GM21367 (cell line): ENCODE results near the gene EVI5.
"Not testable (repeated sequence)": the region's sequence is repeated elsewhere in the genome, so short reads cannot be mapped to it uniquely, and the experiment has no call there.

Source experiments
- ATAC-seq: cut with Tn5 transposase; IDR thresholded peaks from one replicate; pipeline ENCODE4 v1.9.1; 2021; ENCODE audit not compliant: unreplicated experiment

The EVI5 gene

DNA sequence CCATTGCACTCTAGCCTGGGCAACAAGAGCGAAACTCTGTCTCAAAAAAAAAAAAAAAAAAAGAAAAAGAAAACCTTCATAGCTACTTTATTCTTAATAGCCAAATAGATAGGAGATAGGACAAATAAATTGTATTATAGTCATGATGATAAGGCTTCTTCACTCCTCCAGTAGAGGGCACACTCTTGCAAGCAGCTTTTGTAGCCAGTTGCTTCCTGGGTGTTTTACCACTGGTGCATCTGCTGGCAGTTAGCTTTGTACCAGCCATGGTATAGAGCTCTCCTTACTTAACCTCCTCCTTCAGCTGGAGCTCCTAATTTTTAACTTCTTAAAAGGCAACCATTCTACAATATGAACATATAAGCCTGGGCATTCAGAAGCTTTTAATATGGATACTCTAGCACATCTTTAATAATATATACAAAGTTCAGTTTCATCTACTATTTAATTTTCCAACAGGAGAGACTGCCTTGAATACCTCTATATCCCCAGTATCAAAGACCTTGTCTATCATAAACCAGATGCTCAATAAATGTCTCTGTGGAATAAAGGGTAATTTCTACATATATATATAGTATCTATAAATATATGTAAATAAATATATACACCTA, 35.8 kb downstream of the EVI5 start:
- peak; percentile 80 for ATAC-seq

DNA sequence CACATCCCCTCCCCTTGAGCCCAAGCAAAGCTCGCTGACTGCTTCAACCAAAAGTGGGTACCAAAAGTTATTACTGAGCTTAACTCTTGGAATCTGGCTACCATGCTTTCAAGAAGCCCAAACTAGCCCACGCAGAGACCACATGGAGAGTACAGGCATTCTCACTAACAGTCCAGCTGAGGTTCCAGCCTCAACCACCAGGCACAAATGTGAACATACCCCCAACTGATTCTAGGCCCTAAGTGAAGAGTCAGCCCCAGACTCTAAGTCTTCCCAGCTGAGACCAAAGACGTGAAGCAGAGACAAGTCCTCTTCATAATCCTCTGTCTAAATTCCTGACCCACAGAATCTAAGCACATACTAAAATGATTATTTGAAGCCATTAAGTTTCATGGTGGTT, 36.8 kb downstream of the EVI5 start:
- ATAC-seq = no peak

DNA sequence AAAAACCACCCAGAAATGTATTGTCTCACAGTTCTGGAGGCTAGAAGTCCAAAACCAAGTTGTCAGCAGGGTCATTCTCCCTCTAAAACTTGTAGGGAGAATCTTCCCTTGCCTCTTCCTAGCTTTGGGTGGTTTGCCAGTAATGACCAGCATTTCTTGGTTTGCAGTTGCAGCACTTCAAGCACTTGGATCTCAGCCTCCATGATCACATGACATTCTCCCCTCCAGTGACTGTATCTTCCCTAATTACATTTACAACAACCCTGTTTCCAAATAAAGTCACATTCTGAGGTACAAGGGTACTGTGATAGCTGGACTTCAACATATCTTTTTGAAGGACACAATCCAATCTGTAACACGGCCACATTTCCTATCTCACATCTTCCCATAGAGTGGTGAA, 37.2 kb downstream of the EVI5 start:
- no peak for ATAC-seq

DNA sequence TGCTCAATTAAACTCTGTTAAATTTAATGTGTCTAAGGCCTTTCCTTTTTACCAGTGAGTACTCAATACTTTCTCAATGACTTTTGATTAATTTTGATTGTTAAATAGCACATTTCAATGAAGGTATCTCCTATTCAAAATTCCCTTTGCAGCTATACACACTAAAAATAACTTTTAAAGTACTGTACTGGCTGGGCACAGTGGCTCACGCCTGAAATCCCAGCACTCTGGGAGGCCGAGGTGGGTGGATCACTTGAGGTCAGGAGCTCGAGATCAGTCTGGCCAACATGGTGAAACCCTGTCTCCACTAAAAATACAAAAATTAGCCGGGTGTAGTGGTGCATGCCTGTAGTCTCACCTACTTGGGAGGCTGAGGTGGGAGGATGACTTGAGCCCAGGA, 38.7 kb downstream of the EVI5 start:
- ATAC-seq = not testable (repeated sequence)

DNA sequence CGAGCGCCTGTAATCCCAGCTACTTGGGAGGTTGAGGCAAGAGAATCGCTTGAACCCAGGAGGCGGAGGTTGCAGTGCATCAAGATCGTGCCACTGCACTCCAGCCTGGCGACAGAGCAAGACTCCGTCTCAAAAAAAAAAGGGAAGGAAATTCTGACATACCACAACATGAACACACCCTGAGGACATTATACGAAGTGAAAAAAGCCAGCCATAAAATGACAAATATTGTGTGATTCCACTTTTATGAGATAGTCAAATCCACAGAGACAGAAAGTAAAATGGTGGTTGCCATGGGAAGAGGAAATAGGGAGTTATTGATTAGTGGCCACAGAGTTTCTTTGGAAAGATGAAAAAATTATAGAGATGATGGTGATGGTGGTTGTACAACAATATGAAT, 41.7 kb downstream of the EVI5 start:
- no peak for ATAC-seq

DNA sequence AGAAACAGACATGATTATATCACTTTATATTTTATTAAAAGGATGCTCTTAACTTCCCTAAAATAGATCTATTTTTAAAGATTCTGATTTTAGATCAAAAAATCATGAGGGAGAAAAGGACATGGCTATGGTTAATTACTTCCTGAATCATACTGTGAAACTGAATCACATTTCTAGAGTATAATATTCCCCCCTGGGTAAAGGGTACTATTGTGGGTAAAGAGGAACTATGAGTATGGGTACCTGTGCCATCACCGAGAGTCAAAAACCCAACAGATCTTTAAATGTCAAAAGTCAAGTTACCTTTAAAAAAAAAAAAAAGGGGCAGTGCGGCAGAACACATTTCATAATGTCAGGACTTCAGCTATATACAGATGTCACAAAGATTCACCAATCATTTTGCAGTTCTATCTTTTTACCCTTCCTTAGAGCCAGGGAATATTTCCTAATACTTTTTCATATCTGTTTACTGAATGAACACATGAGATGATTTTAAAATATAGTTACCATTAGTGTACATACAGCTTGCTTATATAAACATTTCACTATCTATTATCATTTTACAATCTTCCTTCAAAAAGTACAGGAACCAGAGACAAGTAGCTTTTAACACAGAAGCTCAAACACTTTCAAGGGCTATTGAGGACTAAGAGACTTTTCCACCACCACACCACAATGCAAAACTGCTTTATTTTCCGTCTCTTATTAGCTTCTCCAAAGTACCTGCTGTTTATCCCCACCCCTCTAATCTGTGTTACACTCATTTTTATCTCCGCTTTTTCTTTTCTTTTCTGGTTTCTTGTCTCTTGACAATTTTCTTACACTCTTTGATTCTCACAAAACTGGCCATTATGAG, 45.0 kb downstream of the EVI5 start:
- ATAC-seq = no peak

DNA sequence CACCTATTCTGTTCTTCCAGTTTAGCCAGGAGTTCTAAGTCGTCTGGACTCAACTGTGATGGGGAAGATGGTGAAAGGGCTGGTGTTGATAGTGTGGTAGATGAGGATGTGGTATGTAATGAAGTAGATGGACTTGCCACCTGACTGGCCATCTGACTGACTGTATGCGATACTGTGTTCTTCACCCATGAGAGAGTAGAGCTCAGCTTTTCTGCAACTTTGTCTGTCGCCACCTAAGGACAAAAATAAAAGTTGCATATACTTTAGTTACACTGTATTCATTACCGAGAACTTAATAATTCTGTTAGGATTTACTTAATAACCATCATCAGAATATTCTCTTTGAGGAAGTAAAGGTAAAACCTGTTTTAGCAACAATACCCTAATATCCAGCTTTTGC, 48.5 kb downstream of the EVI5 start:
- peak; percentile 51 for ATAC-seq

DNA sequence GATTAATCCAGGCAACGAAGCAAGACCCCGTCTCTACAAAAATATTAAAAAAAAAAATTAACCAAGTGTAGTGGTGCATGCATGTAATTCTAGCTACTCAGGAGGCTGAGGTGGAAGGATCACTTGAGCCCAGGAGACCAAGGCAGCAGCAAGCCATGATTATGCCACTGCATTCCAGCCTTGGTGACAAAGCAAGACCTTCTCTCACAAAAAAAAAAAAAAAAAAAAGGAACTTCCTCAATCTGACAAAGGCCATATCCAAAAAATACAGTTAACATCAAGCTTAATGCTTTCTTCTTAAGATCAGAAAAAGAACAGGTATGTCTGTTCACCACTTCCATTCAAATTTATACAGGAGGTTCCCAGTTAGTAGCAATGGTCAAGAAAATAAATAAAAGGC, 54.4 kb downstream of the EVI5 start:
- no peak for ATAC-seq

DNA sequence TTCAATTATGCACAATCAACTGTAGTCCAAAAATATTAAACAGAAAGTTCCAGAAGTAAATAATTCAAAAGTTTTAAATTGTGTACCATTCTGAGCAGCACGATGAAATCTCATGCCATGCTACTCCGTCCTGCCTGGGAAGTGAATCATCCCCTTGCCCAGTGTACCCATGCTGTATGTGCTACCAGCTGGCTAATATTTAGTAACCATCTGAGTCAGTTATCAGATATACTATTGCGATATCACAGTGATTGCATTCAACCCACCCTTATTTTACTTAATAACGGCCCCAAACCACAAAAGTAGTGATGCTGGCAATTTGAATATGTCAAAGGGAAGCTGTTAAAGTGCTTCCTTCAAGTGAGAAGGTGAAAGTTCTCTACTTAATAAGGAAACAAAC, 56.2 kb downstream of the EVI5 start:
- ATAC-seq = no peak

DNA sequence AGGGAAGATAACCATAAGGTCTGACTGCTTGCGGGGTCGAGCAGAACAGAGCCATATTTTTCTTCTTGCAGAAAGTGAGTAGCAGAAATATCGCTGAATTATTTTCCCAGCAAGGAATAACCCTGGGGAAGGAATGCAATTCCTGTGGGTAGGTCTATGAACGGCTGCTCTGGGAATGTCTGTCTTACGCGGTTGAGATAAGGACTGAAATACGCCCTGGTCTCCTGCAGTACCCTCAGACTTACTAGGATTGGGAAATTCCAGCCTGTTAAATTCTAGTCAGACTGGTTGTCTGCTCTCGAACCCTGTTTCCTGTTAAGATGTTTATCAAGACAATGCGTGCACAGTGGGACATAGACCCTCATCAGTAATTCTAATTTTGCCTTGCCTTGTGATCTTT, 61.2 kb downstream of the EVI5 start:
- not testable (repeated sequence) for ATAC-seq

DNA sequence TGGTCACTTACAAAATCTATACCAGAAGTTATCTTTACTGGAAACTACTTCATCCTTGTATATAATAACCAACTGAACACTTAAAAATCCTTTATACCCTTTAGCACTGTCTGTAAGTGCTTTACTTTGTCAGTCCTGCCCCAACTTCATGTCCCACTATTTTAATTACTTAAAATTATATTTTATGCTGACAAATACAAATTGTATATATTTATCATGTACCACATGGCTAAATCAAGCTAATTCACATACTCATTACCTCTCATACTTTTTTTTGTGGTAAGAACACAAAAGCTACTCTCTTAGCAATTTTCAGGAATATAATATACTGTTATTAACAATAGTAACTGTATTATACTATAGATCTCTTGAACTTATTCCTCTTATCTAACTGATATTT, 63.0 kb downstream of the EVI5 start:
- ATAC-seq = no peak

DNA sequence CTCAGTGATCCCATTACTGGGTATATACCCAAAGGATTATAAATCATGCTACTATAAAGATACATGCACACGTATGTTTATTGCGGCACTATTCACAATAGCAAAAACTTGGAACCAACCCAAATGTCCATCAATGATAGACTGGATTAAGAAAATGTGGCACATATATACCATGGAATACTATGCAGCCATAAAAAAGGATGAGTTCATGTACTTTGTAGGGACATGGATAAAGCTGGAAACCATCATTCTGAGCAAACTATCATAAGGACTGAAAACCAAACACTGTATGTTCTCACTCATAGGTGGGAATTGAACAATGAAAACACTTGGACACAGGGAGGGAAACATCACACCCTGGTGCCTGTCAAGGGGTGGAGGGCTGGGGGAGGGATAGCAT, 63.8 kb downstream of the EVI5 start:
- not testable (repeated sequence) for ATAC-seq

DNA sequence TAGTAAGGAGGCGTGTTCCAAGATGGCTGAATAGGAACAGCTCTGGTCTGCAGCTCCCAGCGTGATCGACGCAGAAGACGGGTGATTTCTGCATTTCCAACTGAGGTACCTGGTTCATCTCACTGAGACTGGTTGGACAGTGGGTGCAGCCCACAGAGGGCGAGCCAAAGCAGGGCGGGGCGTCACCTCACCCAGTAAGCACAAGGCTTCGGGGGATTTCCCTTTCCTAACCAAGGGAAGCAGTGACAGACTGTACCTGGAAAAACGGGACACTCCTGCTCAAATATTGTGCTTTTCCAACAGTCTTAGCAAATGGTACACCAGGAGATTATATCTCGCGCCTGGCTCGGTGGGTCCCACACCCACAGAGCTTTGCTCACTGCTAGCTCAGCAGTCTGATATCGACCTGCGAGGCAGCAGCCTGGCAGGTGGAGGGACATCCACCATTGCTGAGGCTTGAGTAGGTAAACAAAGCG, 69.4 kb downstream of the EVI5 start:
- not testable (repeated sequence) for ATAC-seq

DNA sequence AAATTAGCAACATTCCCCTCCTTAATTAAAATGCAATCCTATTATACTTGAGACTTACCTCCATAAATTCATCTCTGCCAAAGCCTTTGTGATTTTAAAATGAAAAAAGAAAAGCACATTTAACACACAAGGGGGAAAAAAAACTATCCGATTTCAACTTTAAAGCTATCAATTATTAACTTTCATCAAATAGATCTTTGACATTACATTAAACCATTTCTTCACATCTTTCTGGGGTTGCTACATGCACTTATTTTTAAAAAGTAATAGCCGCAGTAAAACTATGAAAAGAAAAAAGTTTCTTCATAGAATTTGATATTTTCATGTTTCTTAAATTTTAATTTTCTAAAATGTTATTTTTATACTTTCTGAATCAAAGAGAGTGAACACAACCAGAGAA, 71.0 kb downstream of the EVI5 start:
- no peak for ATAC-seq

DNA sequence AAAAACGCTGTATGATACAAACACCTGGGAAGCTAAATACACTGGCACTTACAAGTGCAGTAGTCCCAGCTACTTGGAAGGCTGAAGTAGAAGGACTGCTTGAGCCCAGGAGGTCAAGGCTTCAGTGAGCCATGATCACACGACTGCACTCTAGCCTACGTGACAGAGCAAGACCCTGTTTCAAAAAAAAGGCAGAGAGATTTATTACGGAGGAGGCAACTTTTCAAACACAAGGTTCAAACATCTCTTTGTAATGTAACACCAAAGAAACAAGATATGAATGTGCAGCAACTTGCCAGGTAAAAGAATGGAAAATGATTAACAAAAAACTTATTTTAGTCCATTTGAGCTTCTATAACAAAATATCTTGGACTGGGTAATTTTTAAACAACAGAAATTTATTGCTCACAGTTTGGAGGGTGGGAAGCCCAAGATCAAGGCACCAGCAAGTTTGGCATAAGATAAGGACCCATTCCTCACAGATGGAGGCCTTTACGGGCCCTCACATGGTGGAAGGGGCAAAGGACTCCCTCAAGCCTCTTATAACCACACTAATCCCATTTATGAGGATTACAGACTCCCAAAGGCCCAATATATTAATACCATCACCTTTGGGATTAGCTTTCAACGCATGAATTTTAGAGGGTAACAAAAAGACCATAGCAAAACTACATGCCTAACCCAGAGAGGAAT, 73.3 kb downstream of the EVI5 start:
- ATAC-seq = no peak

DNA sequence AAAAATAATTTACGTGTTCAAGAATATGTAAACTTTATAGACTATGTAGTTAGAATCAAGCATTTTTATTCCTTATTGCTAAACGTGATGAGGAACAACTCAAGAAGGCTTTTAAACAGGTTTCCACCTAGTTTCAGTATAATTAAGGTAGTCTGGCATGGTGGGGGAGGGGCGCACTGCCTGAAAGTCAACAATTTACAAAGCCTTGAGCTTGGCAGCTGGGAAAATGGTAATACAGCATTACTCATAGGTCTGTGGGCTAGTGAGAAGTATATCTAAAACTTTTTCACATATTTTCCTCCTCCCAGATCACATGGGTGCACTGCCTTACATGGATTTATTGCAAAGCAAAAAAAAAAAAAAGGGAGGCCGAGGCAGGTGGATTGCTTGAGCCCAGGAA, 75.2 kb downstream of the EVI5 start:
- no peak for ATAC-seq

DNA sequence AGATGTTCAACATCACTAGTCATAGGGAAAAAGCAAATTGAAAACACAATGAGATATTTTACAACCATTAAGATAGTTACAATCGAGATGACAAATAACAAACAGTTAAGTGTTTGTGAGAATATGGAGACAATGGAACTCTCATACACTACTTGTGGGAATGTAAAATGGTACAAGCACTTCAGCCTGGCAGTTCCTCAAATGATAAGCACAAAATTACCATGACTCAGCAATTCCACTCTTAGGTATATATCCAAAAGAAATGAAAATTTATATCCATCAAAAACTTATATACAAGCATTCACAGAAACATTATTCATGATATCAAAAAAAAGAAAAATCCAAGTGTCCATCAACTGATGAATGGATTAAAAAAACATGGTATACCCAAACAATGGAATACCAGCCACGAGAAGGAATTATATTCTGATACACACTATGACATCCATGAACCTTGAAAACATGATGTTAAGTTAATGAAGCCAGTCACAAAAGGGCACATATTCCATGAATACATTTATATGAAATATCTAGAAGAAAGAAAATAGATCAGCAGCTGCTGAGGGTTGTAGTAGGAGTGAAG, 76.4 kb downstream of the EVI5 start:
- ATAC-seq = no peak

DNA sequence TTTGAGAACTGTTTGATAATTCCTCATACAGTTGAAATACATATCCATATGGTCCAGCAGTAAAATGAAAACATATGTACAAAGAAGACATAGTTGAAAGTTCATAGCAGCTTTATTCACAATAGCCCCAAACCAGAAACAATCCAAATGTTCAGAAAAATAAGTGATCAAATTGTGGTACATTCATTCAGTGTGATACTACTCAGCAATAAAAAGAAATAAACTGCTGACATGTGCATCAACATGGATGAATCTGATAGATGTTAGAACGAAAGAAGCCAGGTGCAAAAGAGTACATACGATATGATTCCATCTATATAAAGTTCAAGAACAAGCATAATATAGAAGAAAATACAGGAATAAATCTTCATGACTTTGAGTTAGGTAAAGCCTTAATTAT, 77.2 kb downstream of the EVI5 start:
- ATAC-seq = no peak

DNA sequence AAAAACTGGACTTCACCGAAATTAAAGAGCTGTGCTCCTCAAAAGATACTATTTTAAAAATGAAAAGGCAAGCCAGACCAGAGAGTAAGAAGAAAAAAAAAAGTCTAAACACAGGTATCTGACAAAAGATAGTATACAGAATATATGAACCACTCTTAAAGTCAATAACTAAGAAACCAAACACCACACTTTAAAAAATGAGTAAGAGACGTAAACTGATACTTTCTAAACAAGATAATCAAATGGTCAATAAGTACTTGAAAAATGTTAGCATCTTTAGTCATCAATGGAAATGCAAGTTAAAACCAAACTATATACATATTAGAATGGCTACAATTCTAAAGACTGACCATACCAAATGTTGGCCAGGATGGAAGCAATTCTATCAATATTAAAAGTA, 77.6 kb downstream of the EVI5 start:
- no peak for ATAC-seq

DNA sequence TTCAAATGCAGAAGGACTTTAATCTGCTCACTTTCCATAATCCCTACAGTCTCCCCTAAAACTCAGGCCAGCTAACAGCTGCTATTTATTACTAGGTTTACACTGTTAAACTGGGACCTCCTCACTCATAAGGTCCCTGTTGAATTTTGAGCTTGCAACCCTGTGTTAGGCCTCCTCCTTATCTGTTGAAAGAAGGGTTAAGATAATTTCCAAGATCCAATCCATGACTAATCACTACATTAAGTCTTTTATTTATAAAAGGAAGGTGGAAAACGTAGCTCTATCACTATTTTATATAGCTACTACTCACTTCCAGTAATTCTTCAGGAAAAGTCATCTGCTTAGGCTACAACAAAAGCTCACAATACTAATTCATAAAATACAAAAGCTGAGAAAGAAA, 79.5 kb downstream of the EVI5 start:
- ATAC-seq = no peak

DNA sequence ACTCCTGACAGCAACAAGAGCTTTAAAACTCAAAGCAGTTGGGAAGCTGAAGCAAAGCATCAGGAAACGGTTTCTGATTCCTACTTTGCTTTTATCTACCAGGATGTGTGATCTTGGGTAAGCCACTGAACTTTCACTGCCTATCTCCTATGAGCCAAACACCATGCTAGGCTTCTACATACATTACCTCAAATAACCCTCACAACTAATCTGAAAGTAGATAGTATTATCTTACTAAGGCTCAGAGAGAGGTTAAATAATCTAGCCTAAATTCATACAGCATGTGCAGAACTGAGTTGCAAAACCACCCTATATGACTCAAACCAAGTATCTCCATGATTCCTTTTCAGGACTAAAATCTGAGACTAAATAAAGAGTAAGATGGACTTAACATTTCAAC, 83.8 kb downstream of the EVI5 start:
- no peak for ATAC-seq

DNA sequence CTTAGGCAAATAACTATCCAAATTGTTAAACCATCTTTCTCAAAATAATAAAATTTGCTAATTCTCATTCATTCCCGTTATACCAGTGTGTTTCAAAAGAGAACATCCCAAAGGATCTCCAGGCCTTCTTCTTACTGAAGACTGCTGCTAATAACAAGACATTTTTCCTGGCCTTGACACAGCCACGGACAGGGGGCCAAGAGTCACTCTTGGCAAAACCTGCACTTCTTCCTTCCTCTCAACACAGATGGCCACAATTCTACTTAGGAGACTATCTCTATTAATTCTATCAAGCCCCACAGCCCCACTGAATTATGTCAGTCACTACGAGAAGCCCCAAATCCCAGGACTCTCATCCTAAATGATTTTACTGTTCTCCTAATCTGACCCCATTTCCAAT, 86.0 kb downstream of the EVI5 start:
- ATAC-seq = no peak
